ENCODE measurements around the gene B3GALNT2.
"Not testable (repeated sequence)": the region's sequence is repeated elsewhere in the genome, so short reads cannot be mapped to it uniquely, and the experiment has no call there.

Gene B3GALNT2

DNA sequence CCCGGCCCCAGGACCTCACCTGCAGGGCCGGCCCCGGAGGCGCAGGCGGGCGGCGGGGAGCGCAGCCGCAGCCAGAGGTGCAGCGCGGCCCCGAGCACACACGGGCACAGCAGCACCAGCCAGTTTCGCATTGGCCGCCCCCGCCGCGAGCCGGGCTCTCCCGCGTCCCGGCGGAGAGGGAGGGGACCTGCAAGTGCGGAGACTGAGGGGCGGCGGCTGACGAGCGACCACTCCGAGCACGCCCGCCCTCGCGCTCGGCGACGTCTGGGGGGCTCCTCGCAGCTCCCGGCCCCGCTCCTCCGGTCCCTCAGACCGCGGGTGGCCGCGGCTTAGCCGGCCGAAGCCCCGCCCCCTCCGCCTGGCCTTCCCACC lies at the start of gene B3GALNT2:
B3GALNT2 (minus strand) TSS at position 331 of the 372 bp plus-strand sequence; CDS start at position 131, 200 bp downstream.
- DNase-seq (ENCODE audit: low spot score) = no peak

DNA sequence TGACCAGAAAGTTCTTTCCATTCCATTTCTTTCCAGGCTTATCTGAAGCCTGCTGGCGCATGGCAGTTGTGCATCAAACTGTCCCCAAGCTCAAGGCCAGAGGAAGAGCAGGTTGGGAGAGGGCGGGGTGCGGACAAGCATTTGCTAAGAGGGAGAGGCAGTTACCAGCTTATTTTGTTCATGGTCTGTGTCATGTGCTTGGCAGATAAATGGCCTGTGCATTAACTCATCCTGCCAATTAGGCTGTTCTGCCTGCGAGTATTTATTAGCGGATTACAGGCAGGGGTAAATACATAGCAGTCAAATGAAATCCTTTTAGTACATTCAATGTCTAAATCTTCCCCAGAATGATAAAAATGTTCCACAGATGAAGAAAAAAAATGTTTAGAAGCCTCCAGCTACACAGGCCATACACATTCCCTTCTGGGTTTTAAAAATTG lies 48.9 kb upstream of the B3GALNT2 start:
- DNase-seq (ENCODE audit: low spot score) = no peak

GRCh38 chr1:235552146-235552716 lies 48.0 kb upstream of the B3GALNT2 start:
- DNase-seq (ENCODE audit: low spot score) = no peak

DNA sequence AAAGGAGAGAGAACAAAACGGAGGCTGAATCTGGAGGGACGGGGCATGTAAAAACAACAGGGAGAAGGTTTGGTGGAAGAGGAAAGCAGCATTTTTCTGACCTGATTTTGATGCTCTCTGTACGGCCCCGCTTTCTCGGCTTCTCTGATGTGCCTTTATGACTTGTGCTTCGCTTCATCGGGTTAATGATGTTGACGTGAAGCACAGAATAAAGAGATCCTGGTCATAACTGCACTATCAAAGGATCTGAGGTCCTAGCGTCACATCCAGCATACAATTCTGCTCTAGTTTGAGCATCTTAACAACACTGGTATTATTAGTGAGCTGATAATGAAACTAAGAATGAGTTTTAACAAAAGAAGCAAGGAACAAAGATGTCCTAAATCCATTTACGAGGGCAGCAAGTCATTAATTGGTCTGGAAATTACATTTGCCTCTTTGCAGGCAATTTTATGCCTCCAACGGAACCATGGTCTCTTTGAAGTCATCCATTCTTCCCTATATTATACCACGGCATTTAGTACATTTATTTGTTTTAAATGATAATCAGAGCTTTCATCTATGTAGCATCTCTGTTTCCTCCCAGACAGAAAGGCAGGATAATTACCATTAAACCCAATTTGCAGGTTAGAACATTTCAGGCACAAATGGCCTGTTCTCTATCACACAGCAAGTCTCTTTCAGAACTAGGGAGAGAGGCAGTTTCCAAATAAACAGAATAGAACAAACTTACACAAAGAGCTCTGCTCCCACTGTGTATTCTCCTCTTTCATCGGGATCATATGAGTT lies 45.3 kb upstream of the B3GALNT2 start:
- no peak for DNase-seq (ENCODE audit: low spot score)

DNA sequence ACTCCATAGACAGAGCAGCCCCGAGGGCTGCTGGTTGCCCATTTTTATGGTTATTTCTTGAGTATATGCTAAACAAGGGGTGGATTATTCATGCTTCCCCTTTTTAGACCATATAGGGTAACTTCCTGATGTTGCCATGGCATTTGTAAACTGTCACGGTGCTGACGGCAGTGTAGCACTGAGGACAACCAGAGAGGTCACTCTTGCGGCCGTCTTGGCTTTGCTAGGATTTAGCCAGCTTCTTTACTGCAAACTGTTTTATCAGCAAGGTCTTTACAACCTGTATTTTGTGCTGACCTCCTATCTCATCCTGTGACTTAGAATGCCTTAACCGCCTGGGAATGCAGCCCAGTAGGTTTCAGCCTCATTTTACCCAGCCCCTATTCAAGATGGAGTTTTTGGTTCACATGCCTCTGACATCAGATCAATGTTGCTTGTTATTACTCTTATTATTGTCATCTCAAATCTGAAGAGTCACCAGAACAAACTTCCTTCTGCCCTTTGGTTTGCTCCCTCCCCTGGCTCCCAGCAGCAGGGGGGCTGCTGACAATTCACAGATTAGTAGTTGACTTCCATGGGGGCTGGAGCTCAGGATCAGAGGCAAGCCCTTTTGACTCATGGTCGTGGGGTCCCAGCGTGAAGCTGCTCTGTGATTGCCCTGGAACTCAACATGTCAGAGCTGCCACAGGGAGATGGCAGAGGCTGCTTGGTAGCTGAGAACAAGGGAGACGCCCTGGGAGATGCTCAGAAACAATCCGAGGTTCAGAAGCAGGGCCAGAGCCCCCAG lies 42.3 kb upstream of the B3GALNT2 start:
- not testable (repeated sequence) for DNase-seq (ENCODE audit: low spot score)

- DNase-seq (ENCODE audit: low spot score) = no peak
These were observed 41.2 kb upstream of the B3GALNT2 start for GRCh38 chr1:235545292-235545930.

- not testable (repeated sequence) for DNase-seq (ENCODE audit: low spot score)
These were observed 38.6 kb upstream of the B3GALNT2 start for GRCh38 chr1:235542845-235543244.

- DNase-seq (ENCODE audit: low spot score) = no peak
These were observed 29.4 kb upstream of the B3GALNT2 start for GRCh38 chr1:235533476-235534168.

DNA sequence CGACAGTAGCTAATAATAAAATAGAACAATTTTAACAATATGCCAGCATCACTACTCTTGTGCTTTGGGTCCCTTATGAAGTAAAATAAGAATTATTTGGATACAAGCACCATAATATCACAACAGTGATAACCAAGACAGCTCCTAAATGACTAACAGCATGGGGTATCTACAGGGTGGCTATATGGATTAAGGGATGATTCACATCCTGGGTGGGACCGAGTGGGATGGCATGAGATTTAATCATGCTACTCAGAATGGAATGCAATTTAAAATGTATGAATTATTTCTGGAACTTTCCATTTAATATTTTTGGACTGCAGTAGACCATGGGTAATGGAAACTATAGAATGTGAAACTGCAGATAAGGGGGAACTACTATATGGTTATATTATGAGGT lies 28.1 kb upstream of the B3GALNT2 start:
- DNase-seq (ENCODE audit: low spot score) = no peak

DNA sequence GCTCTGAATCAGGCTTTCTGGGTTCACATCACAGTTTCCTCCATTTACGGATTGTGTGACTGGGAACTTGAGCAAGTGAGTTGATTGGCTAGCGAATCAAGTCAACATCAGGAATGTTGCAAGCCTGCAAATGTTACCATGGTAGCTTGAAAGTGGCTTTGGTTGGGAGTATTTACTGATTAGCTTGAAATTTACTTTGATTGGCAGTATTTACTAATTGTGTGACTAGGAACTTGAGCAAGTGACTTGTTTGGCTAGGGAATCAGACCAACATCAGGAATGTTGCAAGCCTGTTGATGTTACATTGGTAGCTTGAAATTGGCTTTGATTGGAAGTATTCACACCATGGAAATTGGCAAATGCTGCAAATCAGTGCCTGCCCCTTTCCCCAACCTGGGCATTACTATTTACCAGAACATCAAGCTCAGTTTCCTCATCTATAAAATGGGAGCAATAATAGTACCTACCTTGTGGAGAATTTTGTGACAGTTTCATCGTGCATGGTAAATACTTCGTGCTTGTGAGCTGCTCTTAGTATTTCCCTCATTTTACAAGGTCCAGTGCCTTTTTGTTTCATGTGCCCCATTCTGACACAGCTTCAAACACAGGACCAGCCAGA lies 23.1 kb upstream of the B3GALNT2 start:
- DNase-seq (ENCODE audit: low spot score) = no peak

- no peak for DNase-seq (ENCODE audit: low spot score)
These were observed 21.1 kb upstream of the B3GALNT2 start for GRCh38 chr1:235525314-235525713.

GRCh38 chr1:235516862-235517446 lies 12.7 kb upstream of the B3GALNT2 start:
- DNase-seq (ENCODE audit: low spot score) = no peak

DNA sequence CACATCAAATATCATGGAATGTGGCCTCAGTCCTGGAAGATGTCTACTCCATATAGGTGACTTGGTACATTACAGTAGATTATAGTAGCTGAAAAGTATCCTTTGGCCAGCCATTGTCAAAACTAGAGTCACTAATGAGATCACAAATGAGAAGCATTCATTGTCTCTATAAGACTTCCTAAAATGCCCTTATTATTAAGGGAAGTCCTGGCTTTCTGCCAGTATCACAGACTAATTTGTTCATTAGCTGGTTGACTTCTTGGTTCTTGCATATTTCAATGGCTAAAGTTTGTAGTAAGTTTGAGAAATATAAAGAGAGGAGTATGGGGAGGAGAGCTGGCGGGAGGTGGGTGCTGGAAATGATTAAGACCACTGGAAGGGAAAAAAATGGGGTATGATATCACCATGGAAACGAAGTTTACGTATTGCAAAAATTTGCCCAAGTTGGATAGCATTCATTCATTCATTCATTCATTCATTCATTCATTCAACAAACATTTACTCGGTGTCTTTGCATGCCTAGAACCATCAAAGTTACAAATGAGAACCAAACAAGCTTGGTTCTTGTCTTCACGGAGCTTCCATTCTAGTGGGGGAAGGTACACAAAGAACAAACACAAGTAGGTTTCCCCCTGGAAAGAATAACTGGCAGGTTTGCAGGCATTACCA lies 11.7 kb upstream of the B3GALNT2 start:
- no peak for DNase-seq (ENCODE audit: low spot score)

DNA sequence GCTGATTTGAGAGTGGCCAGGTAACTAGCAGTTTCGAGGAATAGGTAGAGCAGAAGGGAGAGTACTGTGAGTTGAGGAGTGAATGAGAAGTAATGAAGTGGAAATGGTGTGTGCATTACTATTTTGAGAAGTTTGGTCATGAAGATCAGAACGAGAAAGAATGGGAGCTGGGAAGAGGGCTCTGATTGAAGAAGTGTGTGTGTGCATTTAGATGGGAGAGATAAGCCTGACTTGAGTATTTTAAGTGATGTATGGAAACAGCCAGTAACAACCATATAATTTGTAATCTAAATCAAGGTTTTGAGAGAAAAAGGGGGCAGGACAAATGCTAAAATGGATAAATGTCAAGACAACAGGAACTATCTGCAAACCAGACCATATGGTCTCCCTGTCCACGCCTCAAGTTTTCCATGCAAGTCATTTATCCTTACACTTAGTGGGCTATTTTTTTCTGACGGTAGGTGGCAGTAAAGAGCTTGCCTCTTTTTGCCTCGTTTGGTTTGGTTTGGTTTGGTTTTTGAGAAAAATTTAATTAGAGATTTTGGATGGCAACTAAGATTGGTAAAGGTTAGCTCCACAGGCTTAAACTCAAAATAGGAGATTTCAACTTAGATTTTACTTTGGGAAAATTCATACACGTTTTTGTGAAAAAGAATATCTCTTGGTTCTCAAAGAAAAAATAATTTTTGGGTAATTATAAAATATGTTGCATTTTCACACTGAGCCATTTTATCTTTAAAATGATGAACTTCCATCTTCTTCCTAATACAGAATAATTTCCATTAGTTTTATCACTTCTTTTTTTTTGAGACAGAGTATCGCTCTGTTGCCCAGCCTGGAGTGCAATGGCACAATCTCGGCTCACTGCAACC lies 9.5 kb upstream of the B3GALNT2 start:
- DNase-seq (ENCODE audit: low spot score) = peak; percentile 44

DNA sequence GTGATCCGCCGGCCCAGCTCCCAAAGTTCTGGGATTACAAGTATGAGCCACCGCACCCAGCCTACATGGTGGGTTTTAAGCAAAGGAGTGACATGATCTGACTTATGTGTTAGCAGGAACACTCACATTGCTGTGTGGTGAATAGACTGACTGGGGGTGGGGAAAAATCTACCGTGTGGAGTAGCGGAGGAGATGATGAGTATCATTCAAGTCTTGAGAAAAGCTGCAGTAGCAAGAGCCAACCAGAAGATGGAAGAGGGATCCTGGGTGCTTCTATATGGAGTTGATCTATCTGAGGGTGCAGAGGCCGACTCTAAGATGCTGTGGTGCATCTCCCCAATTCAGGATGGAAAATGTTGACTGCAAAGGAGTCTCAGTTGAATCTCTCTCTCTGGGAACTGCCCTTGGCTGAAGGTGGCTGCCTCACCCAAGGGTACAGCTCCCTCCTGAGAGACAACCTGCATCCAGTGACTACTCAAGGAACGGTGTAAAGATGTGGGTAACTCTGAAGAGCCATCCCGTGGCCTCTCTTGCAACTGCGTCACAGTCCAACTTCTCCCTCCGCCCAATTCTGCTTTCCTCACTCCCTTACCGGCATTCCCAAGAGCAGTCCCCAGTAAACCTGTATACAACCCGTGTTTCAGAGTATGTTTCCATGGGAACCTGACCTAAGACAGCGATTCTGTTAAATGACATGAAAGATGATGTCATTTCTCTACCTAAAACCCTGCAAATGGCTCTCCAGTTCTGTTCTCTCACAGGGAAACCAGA lies 7.4 kb upstream of the B3GALNT2 start:
- no peak for DNase-seq (ENCODE audit: low spot score)

- no peak for DNase-seq (ENCODE audit: low spot score)
These were observed 6.6 kb upstream of the B3GALNT2 start for GRCh38 chr1:235510823-235511222.

DNA sequence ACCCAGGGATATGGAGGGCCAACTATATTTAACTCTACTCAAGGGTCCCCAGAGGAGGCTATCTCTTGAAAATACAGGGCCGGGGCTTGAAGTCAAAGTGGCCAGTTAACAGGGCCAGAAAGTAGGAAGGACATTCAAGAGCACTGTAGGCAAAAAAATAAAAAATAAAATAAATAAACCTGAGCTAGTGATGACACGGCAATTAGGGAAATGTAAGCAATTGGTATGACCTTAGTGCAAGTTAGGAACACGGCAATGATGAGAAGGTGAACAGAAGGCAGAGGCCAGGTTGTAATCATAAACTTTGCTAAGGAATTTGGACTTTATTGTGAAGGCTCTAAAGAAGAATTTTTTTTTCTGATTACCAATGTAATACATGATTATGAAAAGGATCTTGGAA lies 3.4 kb upstream of the B3GALNT2 start:
- no peak for DNase-seq (ENCODE audit: low spot score)

GRCh38 chr1:235504494-235505222 lies 406 bp upstream of the B3GALNT2 start:
- DNase-seq (ENCODE audit: low spot score) = peak; percentile 95

All from germinal center (tissue), 1 donor.